IPS-20b (cell line): ENCODE results near the gene IBA57.

ENCODE experiments used
- H3K27ac ChIP-seq: one replicate; pipeline ENCODE4 v1.5.1; 2013; ENCODE audit warnings: low read length
- H3K27me3 ChIP-seq: 2 replicates; pipeline ENCODE4 v1.6.1; 2013; ENCODE audit warnings: mild to moderate bottlenecking, low read length, inconsistent platforms; ENCODE audit not compliant: insufficient read depth
- H3K36me3 ChIP-seq: 2 replicates; pipeline ENCODE4 v1.6.1; 2013; ENCODE audit warnings: low read depth, mild to moderate bottlenecking, inconsistent platforms, low read length, moderate library complexity; ENCODE audit not compliant: insufficient read depth
- H3K4me1 ChIP-seq: 2 replicates; pipeline ENCODE4 v1.6.1; 2013; ENCODE audit warnings: mild to moderate bottlenecking, control low read depth, inconsistent platforms, low read length, moderate library complexity; ENCODE audit not compliant: insufficient read depth
- H3K4me3 ChIP-seq: 2 replicates; pipeline ENCODE4 v1.5.1; 2013; ENCODE audit warnings: mild to moderate bottlenecking, low read length, inconsistent platforms
- H3K9ac ChIP-seq: 2 replicates; pipeline ENCODE4 v1.6.1; 2013; ENCODE audit warnings: low read depth, mild to moderate bottlenecking, inconsistent platforms, low read length, moderate library complexity
- H3K9me3 ChIP-seq: 2 replicates; pipeline ENCODE4 v1.6.1; 2013; ENCODE audit warnings: mild to moderate bottlenecking, low read depth, low read length, inconsistent platforms; ENCODE audit not compliant: insufficient read depth

Gene IBA57

DNA sequence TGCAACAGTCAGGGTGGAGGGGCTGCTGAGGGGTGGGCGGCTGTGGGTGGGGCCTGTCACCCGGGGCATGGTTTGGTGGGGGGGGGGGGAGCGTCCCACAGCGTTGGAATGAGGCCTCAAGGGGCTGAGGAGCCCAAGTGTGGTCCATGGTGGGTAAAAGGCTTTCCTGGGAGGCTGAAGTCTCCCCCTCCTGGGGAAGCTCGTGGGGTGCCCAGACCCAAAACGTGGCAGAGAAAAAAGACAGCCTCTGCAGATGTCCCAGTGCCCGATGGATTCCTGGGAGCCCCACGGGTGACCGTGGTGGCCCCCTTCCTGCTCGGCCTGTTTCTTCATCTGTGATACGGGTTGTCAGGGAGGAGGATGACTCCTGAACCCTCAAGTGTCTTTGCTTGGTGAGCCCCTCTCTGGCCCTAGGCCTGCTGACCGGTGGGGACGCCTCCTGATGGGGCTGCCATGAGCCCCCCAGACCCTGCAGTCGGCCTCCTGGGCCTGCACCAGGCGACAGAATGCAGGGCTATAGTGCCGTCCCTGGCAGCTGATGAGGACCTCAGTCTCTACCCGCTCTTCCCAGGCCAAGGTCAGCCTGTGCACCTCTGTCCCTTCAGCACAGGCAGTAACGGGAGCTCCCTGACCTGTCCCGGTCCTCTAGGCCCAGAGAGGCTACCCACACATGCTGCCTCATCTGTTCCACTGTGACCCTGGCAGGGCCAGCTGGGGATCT, 43.4 kb downstream of the IBA57 start:
- Histone ChIP-seq H3K27me3 (peaks cover 26% of the 10 kb centered on the region), H3K27ac (no peak overlapping the region), H3K4me1 (no peaks in the 10 kb centered on the region), H3K9ac (no peak overlapping the region), H3K4me3 (no peak overlapping the region), H3K9me3 (no peaks in the 10 kb centered on the region), H3K36me3 (no peaks in the 10 kb centered on the region)

DNA sequence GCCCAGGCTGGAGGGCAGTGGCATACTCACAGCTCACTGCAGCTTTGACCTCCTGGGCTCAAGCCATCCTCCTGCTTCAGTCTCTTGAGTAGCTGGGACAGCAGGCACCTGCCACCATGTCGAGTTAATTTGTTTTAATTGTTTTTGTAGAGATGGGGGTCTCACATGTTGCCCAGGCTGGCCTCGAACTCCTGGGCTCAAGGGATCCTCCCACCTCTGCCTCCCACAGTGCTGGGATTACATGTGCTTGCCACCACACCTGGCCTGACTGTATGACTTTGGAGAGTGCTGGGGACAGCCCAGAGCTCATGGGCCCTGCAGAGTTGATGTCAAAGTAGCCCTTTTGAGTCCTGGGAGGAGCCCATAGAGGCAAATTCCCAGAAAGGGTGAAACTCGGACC, 44.1 kb downstream of the IBA57 start:
- H3K27me3 ChIP-seq = peaks cover 19% of the 10 kb centered on the region; the same call in 1 of the 2 replicates
- no peak overlapping the region for H3K9ac ChIP-seq
- H3K4me3 ChIP-seq = no peak overlapping the region
- 0 out of 2 replicates have a peak, but pooled peaks cover 1% of the 10 kb centered on the region for H3K36me3 ChIP-seq
- no peaks in the 10 kb centered on the region for H3K9me3 ChIP-seq
- no peak overlapping the region for H3K27ac ChIP-seq
- no peaks in the 10 kb centered on the region; the same call in 1 of the 2 replicates for H3K4me1 ChIP-seq

DNA sequence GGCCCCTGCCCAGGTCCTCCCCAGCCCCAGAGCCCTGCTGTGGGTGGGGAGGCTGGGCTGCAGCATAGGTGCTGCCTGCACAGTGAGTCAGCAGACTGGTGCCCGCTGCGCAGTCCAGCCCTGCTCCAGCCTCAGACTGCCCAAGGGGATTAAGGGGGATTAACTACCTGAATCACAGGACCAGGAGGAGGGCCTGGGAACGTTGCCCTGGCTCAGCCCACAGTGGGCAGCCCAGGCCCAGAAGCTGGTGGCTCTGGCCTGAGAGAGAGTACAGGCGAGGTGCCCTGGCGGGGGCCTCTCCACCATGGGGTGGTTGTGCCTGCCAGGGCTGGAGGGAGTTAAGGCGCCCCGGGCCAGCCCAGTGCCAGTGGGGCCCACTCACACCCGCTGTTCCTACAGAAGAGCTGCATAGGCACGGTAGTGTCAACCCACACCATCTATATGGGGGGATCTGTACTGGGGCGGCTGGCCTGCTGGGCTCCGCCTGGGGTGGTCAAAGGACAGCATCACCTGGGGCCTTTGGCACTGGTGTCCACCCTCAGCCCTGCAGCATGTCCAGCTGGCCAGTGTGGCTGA, 44.6 kb downstream of the IBA57 start:
- H3K4me3 ChIP-seq = no peak overlapping the region
- H3K9ac ChIP-seq = no peak overlapping the region
- H3K36me3 ChIP-seq = 0 out of 2 replicates have a peak, but pooled peaks cover 5% of the 10 kb centered on the region
- H3K27me3 ChIP-seq = peaks cover 14% of the 10 kb centered on the region; the same call in 1 of the 2 replicates
- H3K27ac ChIP-seq = no peak overlapping the region
- no peaks in the 10 kb centered on the region; the same call in 1 of the 2 replicates for H3K4me1 ChIP-seq
- H3K9me3 ChIP-seq = no peaks in the 10 kb centered on the region

DNA sequence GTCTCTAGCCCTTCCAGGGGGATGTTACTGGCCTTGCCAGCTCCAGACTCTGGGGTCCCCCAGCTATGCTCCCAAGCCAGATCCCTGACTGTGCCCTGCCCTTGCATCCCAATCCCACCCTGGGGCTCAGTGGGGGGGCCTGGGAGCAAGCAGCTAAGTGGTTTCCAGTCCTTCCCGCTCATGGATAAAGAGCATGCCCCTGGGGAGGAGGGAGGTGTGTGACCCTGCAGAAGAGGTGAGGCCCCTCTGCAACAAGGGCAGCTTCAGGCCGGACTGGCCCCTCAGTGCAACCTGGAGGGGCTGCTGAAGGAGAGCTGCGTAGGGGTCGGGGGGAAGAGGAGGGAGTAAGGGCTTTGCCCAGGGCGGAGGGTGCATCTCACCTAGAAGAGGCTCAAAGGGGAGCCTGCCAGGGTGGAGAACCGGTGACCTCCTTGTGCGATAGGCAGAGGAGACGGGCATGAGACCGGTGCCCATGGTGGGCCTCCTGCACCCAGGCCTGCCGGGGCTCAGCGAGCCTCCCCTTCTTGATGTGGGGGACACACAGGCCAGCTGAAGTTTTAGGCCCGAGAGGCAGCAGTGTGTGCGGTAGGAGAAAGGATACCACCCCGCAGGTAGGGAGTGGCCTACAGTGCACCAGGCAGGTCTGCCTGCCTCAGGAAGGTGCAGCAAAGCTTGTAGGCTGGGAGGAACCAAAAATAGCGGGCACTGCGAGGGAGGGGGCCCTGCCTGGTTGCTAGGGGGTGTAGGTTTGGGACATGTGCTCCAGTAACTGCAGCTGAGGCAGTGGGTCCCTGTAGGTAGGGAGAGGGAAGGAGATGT, 45.3 kb downstream of the IBA57 start:
- H3K9ac ChIP-seq = no peak overlapping the region
- H3K27ac ChIP-seq = no peak overlapping the region
- H3K4me3 ChIP-seq = no peak overlapping the region
- no peaks in the 10 kb centered on the region; the same call in 1 of the 2 replicates for H3K4me1 ChIP-seq
- peaks cover 13% of the 10 kb centered on the region; the same call in 1 of the 2 replicates for H3K36me3 ChIP-seq
- peaks cover 6% of the 10 kb centered on the region; the same call in 1 of the 2 replicates for H3K27me3 ChIP-seq
- no peaks in the 10 kb centered on the region for H3K9me3 ChIP-seq

DNA sequence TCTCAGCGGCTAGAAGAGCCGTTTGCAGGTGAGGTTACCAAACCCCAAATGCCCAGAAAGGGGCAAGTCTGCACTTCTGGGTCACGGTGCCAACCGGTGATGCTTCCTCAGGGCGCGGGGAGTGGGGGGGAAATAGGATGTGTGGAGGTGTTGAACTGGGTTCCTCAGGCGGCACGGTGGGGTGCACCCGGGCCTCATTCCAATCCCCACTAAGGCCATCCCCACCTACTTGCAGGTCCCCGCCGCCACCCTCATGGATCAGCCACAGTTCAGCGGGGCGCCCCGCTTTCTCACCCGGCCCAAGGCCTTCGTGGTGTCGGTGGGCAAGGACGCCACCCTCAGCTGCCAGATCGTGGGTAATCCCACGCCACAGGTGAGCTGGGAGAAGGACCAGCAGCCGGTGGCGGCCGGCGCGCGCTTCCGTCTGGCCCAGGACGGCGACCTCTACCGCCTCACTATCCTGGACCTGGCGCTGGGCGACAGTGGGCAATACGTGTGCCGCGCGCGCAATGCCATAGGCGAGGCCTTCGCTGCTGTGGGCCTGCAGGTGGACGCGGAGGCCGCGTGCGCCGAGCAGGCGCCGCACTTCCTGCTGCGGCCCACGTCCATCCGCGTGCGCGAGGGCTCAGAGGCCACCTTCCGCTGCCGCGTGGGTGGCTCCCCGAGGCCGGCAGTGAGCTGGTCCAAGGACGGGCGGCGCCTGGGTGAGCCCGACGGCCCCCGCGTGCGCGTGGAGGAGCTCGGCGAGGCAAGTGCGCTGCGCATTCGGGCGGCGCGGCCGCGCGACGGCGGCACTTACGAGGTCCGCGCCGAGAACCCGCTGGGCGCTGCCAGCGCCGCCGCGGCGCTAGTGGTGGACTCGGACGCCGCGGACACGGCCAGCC, 46.2 kb downstream of the IBA57 start:
- peaks cover 19% of the 10 kb centered on the region; the same call in 1 of the 2 replicates for H3K36me3 ChIP-seq
- no peak overlapping the region for H3K27ac ChIP-seq
- H3K4me3 ChIP-seq = no peak overlapping the region
- H3K9me3 ChIP-seq = no peaks in the 10 kb centered on the region
- H3K27me3 ChIP-seq = no peaks in the 10 kb centered on the region; the same call in 1 of the 2 replicates
- no peaks in the 10 kb centered on the region; the same call in 1 of the 2 replicates for H3K4me1 ChIP-seq
- no peak overlapping the region for H3K9ac ChIP-seq

DNA sequence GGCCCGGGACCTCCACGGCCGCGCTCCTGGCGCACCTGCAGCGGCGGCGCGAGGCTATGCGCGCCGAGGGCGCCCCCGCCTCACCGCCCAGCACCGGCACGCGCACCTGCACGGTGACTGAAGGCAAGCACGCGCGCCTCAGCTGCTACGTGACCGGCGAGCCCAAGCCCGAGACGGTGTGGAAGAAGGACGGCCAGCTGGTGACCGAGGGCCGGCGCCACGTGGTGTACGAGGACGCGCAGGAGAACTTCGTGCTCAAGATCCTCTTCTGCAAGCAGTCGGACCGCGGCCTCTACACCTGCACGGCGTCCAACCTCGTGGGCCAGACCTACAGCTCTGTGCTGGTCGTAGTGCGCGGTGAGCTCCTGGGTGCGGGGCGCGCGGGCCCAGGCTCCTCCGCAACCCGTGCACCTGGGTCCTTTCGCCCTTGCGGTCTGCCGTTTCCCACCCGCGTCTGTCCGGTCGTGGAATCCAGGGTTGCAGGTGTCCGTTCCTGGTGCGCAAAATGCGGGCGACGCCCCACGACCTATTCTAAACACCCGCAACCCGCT, 46.9 kb downstream of the IBA57 start:
- H3K9me3 ChIP-seq = no peaks in the 10 kb centered on the region
- no peaks in the 10 kb centered on the region for H3K27me3 ChIP-seq
- no peak overlapping the region for H3K27ac ChIP-seq
- H3K36me3 ChIP-seq = peaks cover 26% of the 10 kb centered on the region
- H3K4me1 ChIP-seq = no peaks in the 10 kb centered on the region; the same call in 1 of the 2 replicates
- peak overlapping the region; percentile 63 for H3K4me3 ChIP-seq
- H3K9ac ChIP-seq = no peak overlapping the region

DNA sequence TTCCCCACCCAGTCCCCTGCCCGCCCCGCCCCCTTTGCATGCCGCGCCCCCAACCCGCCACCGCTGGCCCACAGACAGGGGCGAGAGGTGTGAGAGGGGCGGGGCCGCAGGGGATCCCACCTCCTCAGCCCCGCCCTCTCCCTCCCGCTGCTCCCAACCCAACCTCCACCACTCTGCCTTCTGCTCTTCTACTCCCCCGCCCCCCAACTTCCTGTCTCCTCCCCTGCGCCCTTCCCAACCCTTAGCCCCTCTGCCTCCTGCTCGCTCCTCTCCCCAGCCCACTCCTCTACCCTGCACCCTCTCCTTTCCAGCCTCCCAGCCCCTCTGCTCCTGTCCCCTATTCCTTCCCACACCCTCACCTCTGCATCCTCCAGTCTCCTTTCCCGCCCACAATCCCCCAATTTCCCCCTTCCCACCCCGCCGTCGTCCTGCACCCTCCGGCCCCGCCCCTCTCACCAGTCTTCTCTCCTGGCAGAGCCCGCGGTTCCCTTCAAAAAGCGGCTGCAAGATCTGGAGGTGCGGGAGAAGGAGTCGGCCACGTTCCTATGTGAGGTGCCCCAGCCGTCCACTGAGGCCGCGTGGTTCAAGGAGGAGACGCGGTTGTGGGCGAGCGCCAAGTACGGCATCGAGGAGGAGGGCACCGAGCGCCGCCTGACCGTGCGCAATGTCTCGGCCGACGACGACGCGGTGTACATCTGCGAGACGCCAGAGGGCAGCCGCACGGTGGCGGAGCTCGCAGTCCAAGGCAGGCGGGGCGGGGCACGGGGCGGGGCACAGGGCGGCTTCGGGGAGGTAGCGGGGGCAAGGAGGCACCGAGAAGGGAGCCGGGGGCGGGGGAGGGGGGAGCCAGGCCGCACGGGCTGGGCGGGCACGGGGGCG, 47.6 kb downstream of the IBA57 start:
- Histone ChIP-seq H3K4me1 (no peaks in the 10 kb centered on the region; the same call in 1 of the 2 replicates), H3K9ac (peak overlapping the region; percentile 79; the same call in 1 of the 2 replicates), H3K27me3 (no peaks in the 10 kb centered on the region), H3K36me3 (peaks cover 32% of the 10 kb centered on the region), H3K27ac (no peak overlapping the region), H3K9me3 (no peaks in the 10 kb centered on the region), H3K4me3 (peak overlapping the region; percentile 78)

DNA sequence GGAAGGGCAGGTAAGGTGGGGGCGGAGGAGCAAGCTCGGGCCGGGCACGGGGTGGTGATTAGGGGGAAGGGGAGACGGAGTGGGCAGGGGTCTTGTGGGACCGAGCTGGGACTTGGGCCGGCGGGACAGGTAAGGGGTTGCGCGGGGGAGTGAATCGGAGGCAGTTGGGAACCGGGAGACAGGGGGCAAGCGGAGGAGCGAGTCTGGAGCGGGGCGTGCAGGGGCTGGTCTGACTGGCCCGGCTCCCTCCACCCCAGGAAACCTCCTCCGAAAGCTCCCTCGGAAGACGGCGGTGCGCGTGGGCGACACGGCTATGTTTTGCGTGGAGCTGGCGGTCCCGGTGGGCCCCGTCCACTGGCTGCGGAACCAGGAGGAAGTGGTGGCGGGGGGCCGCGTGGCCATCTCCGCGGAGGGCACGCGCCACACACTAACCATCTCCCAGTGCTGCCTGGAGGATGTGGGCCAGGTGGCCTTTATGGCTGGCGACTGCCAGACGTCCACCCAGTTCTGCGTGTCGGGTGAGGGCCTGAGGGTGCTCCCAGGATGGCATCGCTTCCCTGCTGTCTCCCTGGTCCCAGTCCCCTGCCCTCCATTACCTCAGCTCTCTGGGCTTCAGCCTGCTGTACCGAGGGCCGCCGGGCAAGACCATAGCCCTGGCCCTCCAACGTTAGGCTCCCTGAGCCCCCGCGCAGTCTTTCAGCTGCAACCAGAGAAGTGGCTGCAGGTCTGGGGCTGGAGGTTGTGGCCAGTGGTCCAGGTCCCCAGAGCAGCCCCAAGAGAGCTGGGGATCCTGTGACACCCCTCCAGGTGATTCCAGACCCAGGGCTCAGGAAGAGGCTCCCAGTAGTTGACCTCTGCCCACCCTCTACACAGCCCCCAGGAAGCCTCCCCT, 48.6 kb downstream of the IBA57 start:
- peak overlapping the region; percentile 66; the same call in 1 of the 2 replicates for H3K9ac ChIP-seq
- peak overlapping the region; percentile 68 for H3K4me3 ChIP-seq
- H3K9me3 ChIP-seq = no peaks in the 10 kb centered on the region
- H3K36me3 ChIP-seq = peaks cover 42% of the 10 kb centered on the region
- H3K27ac ChIP-seq = no peak overlapping the region
- H3K4me1 ChIP-seq = no peaks in the 10 kb centered on the region; the same call in 1 of the 2 replicates
- H3K27me3 ChIP-seq = no peaks in the 10 kb centered on the region

DNA sequence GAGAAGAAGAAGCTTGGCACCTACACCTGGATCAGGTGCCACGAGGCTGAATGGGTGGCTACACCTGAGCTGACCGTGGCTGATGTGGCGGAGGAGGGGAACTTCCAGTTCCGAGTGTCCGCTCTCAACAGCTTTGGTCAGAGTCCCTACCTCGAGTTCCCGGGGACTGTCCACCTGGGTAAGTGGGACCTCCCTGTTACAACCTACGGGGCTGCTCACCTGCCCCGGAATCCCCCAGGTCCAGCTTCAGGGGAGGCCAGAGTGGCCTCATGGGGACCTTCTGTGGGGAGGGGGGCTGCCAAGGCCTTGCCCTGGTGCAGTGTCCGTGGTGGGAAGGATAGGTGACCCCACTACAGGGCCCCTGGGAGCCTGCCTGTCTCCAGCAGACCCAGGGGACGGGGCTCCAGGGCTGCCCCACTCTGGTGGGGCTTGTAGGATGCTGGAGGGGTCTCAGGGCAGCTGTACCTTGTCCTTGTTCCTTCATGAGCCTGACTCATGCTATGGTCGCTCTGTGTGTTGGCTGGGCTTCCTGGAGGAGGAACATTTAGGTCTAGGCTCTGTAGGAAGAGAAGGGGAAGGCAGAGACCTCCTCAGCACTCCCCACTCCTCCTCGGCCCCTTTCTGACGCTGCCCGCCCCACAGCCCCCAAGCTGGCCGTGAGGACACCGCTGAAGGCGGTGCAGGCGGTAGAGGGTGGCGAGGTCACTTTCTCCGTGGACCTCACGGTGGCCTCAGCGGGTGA, 49.5 kb downstream of the IBA57 start:
- Histone ChIP-seq H3K9ac (no peak overlapping the region; the same call in 1 of the 2 replicates), H3K4me3 (no peak overlapping the region), H3K9me3 (no peaks in the 10 kb centered on the region), H3K27me3 (no peaks in the 10 kb centered on the region), H3K27ac (no peak overlapping the region), H3K4me1 (no peaks in the 10 kb centered on the region; the same call in 1 of the 2 replicates), H3K36me3 (peaks cover 51% of the 10 kb centered on the region)
